NB4 (cell line): ENCODE measurements around the gene SKIL.

Source experiments
- CTCF ChIP-seq: IDR thresholded peaks from one replicate; pipeline ENCODE4 v1.5.1; 2012; ENCODE audit warnings: low read depth, low read length
- POLR2A ChIP-seq: IDR thresholded peaks from 2 replicates; pipeline ENCODE4 v1.6.1; 2011; ENCODE audit warnings: mild to moderate bottlenecking; ENCODE audit not compliant: insufficient read length; ENCODE audit errors: extremely low read depth

DNA sequence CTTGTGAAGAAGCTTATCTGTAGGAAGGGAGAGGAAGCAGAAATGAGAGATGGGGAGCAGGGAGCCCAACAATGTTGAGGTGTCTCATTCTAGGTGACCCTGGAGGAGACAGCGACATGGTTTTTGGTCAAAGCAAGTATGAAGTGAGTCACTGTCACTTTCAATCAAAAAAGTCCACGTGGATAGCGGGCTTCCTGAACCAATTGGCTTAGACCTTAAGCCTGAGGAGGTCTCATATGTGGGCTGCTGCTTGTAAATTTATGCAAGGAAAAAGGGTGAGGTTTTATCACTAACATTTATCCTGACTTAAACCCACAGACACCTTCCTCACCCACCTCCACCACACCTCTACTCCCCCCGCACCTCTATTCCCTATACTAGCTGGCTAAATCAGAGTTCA, 83.9 kb downstream of the SKIL start:
- no peak for TF ChIP-seq CTCF
- TF ChIP-seq POLR2A = no peak
